ENCODE results near the gene AHDC1.

GRCh38 chr1:27529704-27530018, 74.3 kb downstream of the AHDC1 start:
- TF ChIP-seq CTCF (conservative IDR thresholded peaks at IDR 0.05 in 1 of 2, IDR thresholded peaks at IDR 0.05 in 1 of 2; ENCODE audit: low read depth in 1 of 2, low read length in 2 of 2) (no peak), EZH2 (IDR thresholded peaks at IDR 0.05; ENCODE audit: low read length, missing control alignments) (no peak)

Data from fibroblast of lung (primary cell).